ENCODE measurements around the gene RSPO3. TPM values are rescaled to one million over a fixed set of nuclear protein-coding genes. Genes with fewer than 3 reads are reported as not detected.

RSPO3 gene
- total RNA-seq, 4 donors from 2014 or later: 0.15 to 1.5 (median 0.72) TPM

- no peak for DNase-seq (ENCODE audit: low spot score in 2 of 2)
- no peak overlapping the region for H3K4me3 ChIP-seq (ENCODE audit: low read depth, poor library complexity, severe bottlenecking)
- TF ChIP-seq POLR2A (IDR thresholded peaks at IDR 0.05) (no peak), CTCF (IDR thresholded peaks at IDR 0.05) (no peak)
- WGBS, 2 donors: 83 to 93% methylated on average over 1 of the region's 1 CpG
- intact Hi-C loops (cut with DNase I; ENCODE audit: low total_unique reads): no loop called here
Observed at GRCh38 chr6:127243501-127243900, 125.0 kb downstream of the RSPO3 start.

Other genes starting within 250 kb of the RSPO3 start
- gene RNF146, start 148.2 kb downstream of the RSPO3 start, total RNA-seq: 10 to 100 TPM; 30.3 to 41.6 (median 35.1) TPM
- 10 to 100 TPM; 25.8 to 42.4 (median 34.6) TPM for gene ECHDC1, start 224.9 kb downstream of the RSPO3 start, total RNA-seq

Measured in lower leg skin (tissue), 4 donors.